Measurements from ENCODE around the gene MAIP1. TPM values are rescaled to one million over a fixed set of nuclear protein-coding genes. Genes with fewer than 3 reads are reported as not detected.
A peak's percentile ranks its signal among the peaks of the same experiment; 100 is the strongest.

Gene MAIP1
- total RNA-seq, 1 experiment from 2014 or later: 32.3 TPM

DNA sequence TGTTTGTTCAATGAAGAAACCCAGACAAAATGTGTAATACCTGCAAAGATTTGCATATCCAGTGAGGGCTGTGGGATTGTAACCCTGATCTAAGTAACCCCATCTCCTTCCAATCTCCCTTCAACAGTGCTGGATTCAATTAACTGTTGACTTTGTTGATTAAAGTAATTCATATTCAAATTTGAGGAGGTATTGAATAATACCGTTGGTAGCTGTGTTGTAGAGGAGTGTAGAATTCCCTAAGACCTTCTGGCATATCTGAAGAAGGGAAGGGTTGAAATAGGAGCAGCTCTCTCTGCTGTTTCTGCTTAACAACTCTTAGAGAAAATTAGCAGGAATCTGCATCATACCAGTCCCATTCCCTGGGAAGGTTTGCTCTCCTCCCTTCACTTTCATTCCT lies 28.2 kb downstream of the MAIP1 start:
- peak overlapping the region; percentile 55 for H3K27ac ChIP-seq (ENCODE audit: insufficient read length, low read depth, low read length)
- peaks cover 6% of the 10 kb centered on the region for H3K4me1 ChIP-seq (ENCODE audit: insufficient read depth, low read length)
- no peak overlapping the region for H3K4me2 ChIP-seq (ENCODE audit: insufficient read depth, insufficient read length, low read length)
- no peaks in the 10 kb centered on the region for H3K27me3 ChIP-seq (ENCODE audit: insufficient read depth, low read length)
- DNase-seq: no peak
- H3K79me1 ChIP-seq (ENCODE audit: insufficient read depth, low read depth, low read length, poor library complexity, severe bottlenecking): no peaks in the 10 kb centered on the region
- no peak overlapping the region for H4K91ac ChIP-seq (ENCODE audit: insufficient read length, low read depth, low read length)
- H3K18ac ChIP-seq (ENCODE audit: insufficient read length, low read depth, low read length): no peak overlapping the region
- H3K27ac Mint-ChIP-seq: peak overlapping the region; percentile 9 to 94 (median 54); a peak in 4 of 7 replicates
- H3K56ac ChIP-seq (ENCODE audit: insufficient read length, low read depth, low read length): no peak overlapping the region
- H3K4me1 Mint-ChIP-seq: peaks cover 26 to 35% of the 10 kb centered on the region in 2 experiments
- H2BK20ac ChIP-seq (ENCODE audit: low read depth, low read length, poor library complexity, severe bottlenecking): no peak overlapping the region
- no peak overlapping the region for H3K14ac ChIP-seq (ENCODE audit: insufficient read depth, low read length)
- no peaks in the 10 kb centered on the region for H3K9me3 Mint-ChIP-seq
- no peak overlapping the region for H3K4ac ChIP-seq (ENCODE audit: low read depth, low read length)
- H4K20me1 ChIP-seq (ENCODE audit: control insufficient read depth, insufficient read depth, insufficient read length): no peaks in the 10 kb centered on the region
- H2BK15ac ChIP-seq (ENCODE audit: low read depth, low read length): no peak overlapping the region
- no peak overlapping the region for H2BK5ac ChIP-seq (ENCODE audit: insufficient read length, low read length)
- no peak overlapping the region for H4K8ac ChIP-seq (replicated peaks; ENCODE audit: insufficient read length, low read depth, low read length)
- WGBS (ENCODE audit: extremely low coverage, insufficient read length, low lambda C conversion rate): no CpG with 5 or more reads among the region's 1 CpG
- TF ChIP-seq, protein P1, sequence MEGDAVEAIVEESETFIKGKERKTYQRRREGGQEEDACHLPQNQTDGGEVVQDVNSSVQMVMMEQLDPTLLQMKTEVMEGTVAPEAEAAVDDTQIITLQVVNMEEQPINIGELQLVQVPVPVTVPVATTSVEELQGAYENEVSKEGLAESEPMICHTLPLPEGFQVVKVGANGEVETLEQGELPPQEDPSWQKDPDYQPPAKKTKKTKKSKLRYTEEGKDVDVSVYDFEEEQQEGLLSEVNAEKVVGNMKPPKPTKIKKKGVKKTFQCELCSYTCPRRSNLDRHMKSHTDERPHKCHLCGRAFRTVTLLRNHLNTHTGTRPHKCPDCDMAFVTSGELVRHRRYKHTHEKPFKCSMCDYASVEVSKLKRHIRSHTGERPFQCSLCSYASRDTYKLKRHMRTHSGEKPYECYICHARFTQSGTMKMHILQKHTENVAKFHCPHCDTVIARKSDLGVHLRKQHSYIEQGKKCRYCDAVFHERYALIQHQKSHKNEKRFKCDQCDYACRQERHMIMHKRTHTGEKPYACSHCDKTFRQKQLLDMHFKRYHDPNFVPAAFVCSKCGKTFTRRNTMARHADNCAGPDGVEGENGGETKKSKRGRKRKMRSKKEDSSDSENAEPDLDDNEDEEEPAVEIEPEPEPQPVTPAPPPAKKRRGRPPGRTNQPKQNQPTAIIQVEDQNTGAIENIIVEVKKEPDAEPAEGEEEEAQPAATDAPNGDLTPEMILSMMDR (conservative IDR thresholded peaks at IDR 0.05): no peak
- H3K23ac ChIP-seq (ENCODE audit: insufficient read length, low read depth, low read length): no peak overlapping the region
- H2AK5ac ChIP-seq (ENCODE audit: insufficient read length, low read length): no peak overlapping the region
- no peaks in the 10 kb centered on the region for H3K79me2 ChIP-seq (ENCODE audit: insufficient read depth, low read length)
- H3T11ph ChIP-seq (ENCODE audit: low read length): no peak overlapping the region
- H3K9me3 ChIP-seq (ENCODE audit: control insufficient read depth, low read depth, low read length): no peaks in the 10 kb centered on the region
- no peak overlapping the region for H4K5ac ChIP-seq (ENCODE audit: insufficient read length, low read depth, low read length)
- peaks cover 0 to 2% (median 0%) of the 10 kb centered on the region in 3 experiments; a peak in 1 of 7 replicates for H3K36me3 Mint-ChIP-seq (ENCODE audit: insufficient read depth in 1 of 3, low read depth in 3 of 3)
- no peaks in the 10 kb centered on the region for H3K27me3 Mint-ChIP-seq (ENCODE audit: low read depth)
- H2AFZ ChIP-seq (ENCODE audit: low read length): no peak overlapping the region
- no peak overlapping the region for H2BK120ac ChIP-seq (ENCODE audit: low read depth, low read length, poor library complexity, severe bottlenecking)
- H2BK12ac ChIP-seq (ENCODE audit: insufficient read length, low read depth, low read length): no peak overlapping the region
- H3K9ac ChIP-seq (ENCODE audit: extremely low read depth, insufficient read length, low read length): no peak overlapping the region
- peaks cover 4% of the 10 kb centered on the region for H3K23me2 ChIP-seq (ENCODE audit: insufficient read length, low read depth, low read length, poor library complexity, severe bottlenecking)
- no peak overlapping the region; a peak in 1 of 5 replicates for H3K4me3 Mint-ChIP-seq
